ENCODE data around the gene OSBPL5. TPM values are rescaled to one million over a fixed set of nuclear protein-coding genes. Genes with fewer than 3 reads are reported as not detected.

OSBPL5 gene
- polyA plus RNA-seq, 2 of the 4 experiments (the other 2 are of a cell fraction) = 1.6 to 4.6 TPM

DNA sequence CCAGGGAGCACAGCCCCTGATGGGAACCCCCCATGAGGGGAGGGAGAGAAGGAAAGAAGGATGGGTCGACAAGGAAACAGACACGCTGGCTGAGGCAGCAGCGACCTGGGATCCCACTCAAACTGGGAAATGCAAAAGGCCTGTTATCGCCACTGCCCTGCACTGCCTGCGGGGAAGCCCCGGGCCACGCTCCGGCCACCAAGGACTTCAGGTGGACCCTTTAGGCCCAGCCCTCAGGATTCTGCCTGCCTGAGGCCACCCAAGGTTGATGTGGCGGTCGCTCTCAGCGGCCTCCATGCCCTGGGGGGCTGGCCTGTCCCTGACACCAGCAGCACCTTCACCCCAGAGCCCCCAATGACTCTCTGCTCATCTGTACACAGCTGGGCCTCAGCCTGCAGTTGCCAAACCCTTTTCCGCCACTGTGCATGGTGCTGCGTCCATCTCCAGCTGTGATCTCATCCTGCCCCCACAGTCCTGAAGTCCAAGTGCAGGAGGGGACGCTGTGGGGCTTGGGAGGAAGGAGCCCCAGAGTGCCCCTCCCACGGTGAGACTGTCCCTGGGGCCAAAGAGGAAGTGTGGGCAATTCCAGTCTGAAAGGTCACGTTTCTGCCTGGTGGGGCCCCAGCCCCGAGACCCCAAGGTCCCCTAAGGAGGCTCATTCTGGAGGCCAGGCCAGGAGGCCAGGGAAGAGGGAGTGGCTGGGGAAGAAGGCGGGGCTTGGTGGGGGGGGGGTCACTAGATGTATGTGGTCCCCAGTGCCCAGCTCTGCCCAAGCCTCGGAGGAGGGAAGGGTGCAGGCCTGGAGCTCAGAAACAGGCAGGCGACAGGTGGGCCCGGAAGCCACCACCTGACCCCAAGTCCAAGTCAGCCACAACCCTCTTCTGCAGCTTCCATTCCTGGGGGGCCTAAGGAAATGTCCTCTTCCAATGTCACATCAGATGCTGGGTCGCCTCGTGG lies 31.6 kb downstream of the OSBPL5 start:
- FAIRE-seq = no peak
- ChIA-PET POLR2A (no interaction called here), CTCF (interaction anchor here (1.0 kb wide), 1 partner anchor 13 kb away, joined by 3 read pairs; no protein-coding TSS in a partner anchor)
- WGBS (ENCODE audit: missing lambda C conversion rate) = 86% methylated on average over 20 of the region's 23 CpGs
- no peaks in the 10 kb centered on the region for H3K9me3 ChIP-seq
- H3K4me1 ChIP-seq = no peaks in the 10 kb centered on the region
- no peak overlapping the region for H3K27ac ChIP-seq
- no peak overlapping the region for H3K4me3 ChIP-seq
- no peak for ATAC-seq
- no peak for DNase-seq (ENCODE audit: low read depth in 1 of 2, low spot score in 1 of 2)
- no peak for TF ChIP-seq TP53 (CRISPR knock-in tag; IDR thresholded peaks at IDR 0.05)
- TF ChIP-seq, protein P1, sequence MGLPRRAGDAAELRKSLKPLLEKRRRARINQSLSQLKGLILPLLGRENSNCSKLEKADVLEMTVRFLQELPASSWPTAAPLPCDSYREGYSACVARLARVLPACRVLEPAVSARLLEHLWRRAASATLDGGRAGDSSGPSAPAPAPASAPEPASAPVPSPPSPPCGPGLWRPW (IDR thresholded peaks at IDR 0.05) = no peak
- no peak for TF ChIP-seq POLR2A (IDR thresholded peaks at IDR 0.05; ENCODE audit: low read length)
- H3K4me2 ChIP-seq = no peak overlapping the region

DNA sequence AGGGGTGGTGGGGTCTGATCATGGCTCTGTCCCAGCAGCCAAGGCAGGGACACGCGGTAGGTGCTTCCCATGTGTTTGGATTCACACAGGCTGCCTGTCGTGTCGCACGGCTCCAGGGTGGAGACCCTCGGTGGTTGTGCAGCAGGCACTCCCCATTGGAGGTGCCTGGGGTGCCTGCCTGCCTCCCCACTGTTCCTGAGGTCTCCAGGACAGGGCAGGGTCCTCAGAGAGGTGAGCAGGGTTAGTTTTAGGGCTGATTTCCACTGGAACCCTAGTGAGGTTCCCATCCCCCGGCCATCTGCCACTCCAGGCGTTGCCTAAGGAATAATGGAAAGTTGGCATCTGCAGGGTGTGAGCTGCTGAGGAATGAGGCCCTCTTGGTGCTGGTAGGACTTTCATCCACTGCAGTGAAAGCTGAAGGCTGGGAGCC lies 32.3 kb downstream of the OSBPL5 start:
- no peak overlapping the region for H3K4me2 ChIP-seq
- FAIRE-seq = no peak
- ATAC-seq = no peak
- no peaks in the 10 kb centered on the region for H3K4me1 ChIP-seq
- CTCF ChIA-PET = interaction anchor here (1.0 kb wide), 1 partner anchor 13 kb away, joined by 3 read pairs; no protein-coding TSS in a partner anchor
- no peaks in the 10 kb centered on the region for H3K9me3 ChIP-seq
- TF ChIP-seq SMC3 (IDR thresholded peaks at IDR 0.05) (no peak), MAZ (IDR thresholded peaks at IDR 0.05; ENCODE audit: borderline replicate concordance, low read depth, low read length) (no peak)
- TF ChIP-seq, protein P2, sequence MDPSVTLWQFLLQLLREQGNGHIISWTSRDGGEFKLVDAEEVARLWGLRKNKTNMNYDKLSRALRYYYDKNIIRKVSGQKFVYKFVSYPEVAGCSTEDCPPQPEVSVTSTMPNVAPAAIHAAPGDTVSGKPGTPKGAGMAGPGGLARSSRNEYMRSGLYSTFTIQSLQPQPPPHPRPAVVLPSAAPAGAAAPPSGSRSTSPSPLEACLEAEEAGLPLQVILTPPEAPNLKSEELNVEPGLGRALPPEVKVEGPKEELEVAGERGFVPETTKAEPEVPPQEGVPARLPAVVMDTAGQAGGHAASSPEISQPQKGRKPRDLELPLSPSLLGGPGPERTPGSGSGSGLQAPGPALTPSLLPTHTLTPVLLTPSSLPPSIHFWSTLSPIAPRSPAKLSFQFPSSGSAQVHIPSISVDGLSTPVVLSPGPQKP (IDR thresholded peaks at IDR 0.05; ENCODE audit: low read depth, low read length) = no peak
- no peak for DNase-seq (ENCODE audit: low read depth in 1 of 2, low spot score in 1 of 2)
- WGBS (ENCODE audit: missing lambda C conversion rate) = 84% methylated on average over 8 of the region's 8 CpGs
- no peak overlapping the region for H3K27ac ChIP-seq
- H3K4me3 ChIP-seq = no peak overlapping the region
- POLR2A ChIA-PET = no interaction called here

DNA sequence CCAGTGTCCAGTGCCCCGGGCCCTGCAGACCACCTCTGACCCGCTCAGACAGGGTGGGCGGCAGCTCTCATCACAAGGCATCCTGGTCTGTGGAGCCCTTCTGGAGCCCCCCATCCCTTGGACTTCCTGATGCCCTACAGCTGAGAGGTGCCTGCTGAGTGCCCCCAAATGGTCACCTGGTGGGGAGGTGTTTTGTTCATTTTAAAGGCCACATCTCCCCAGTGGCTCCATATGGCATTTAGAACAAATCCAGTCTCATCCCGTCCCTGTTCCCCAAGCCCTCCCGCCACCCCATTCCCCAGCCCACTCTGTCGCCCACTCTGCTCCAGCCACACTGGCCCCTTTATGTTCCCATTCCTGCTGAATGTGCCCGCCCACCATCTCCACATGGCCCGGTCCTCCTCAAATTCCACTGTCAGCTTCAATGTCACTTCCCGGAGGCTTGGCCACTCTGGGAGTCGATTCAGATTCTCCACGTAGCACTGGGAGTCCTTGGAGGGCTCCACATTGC lies 32.8 kb downstream of the OSBPL5 start:
- Histone ChIP-seq H3K4me3 (no peak overlapping the region), H3K4me1 (no peaks in the 10 kb centered on the region), H3K4me2 (no peak overlapping the region), H3K27ac (no peak overlapping the region), H3K9me3 (no peaks in the 10 kb centered on the region)
- no peak for FAIRE-seq
- CTCF ChIA-PET = no interaction called here
- no peak for ATAC-seq
- TF ChIP-seq EHF (CRISPR knock-in tag; IDR thresholded peaks at IDR 0.05) = no peak
- DNase-seq (ENCODE audit: low read depth in 1 of 2, low spot score in 1 of 2) = no peak
- POLR2A ChIA-PET = no interaction called here
- 84% methylated on average over 10 of the region's 11 CpGs for WGBS (ENCODE audit: missing lambda C conversion rate)

- H3K4me1 ChIP-seq = no peaks in the 10 kb centered on the region
- 58% methylated on average over 2 of the region's 2 CpGs for WGBS (ENCODE audit: missing lambda C conversion rate)
- no peaks in the 10 kb centered on the region for H3K9me3 ChIP-seq
- FAIRE-seq (no peak), DNase-seq (ENCODE audit: low read depth in 1 of 2, low spot score in 1 of 2) (no peak), ATAC-seq (no peak)
- ChIA-PET CTCF (no interaction called here), POLR2A (no interaction called here)
- no peak overlapping the region for H3K27ac ChIP-seq
- no peak overlapping the region for H3K4me3 ChIP-seq
- H3K4me2 ChIP-seq = no peak overlapping the region
- TF ChIP-seq HOXA7 (CRISPR knock-in tag; IDR thresholded peaks at IDR 0.05) = no peak
- TF ChIP-seq TFCP2L1 (CRISPR knock-in tag; IDR thresholded peaks at IDR 0.05) = no peak
- no peak for TF ChIP-seq NPAS2 (CRISPR knock-in tag; IDR thresholded peaks at IDR 0.05; ENCODE audit: borderline replicate concordance)
- TF ChIP-seq TP53 (CRISPR knock-in tag; IDR thresholded peaks at IDR 0.05) = no peak
- no peak for TF ChIP-seq RCOR1 (IDR thresholded peaks at IDR 0.05; ENCODE audit: low read depth, low read length)
- no peak for TF ChIP-seq POLR2AphosphoS2 (conservative IDR thresholded peaks at IDR 0.05; ENCODE audit: low read length)
- no peak for TF ChIP-seq MAX (IDR thresholded peaks at IDR 0.05)
- TF ChIP-seq CBX2 (IDR thresholded peaks at IDR 0.05; ENCODE audit: borderline replicate concordance, low read depth) = no peak
- no peak for TF ChIP-seq ZC3H11A (IDR thresholded peaks at IDR 0.05)
- TF ChIP-seq PBX3 (IDR thresholded peaks at IDR 0.05) = no peak
- no peak for TF ChIP-seq RNF2 (IDR thresholded peaks at IDR 0.05; ENCODE audit: borderline replicate concordance, low read depth)
- TF ChIP-seq MYC (IDR thresholded peaks at IDR 0.05; ENCODE audit: borderline replicate concordance, low read length) = no peak
- TF ChIP-seq, protein P3, sequence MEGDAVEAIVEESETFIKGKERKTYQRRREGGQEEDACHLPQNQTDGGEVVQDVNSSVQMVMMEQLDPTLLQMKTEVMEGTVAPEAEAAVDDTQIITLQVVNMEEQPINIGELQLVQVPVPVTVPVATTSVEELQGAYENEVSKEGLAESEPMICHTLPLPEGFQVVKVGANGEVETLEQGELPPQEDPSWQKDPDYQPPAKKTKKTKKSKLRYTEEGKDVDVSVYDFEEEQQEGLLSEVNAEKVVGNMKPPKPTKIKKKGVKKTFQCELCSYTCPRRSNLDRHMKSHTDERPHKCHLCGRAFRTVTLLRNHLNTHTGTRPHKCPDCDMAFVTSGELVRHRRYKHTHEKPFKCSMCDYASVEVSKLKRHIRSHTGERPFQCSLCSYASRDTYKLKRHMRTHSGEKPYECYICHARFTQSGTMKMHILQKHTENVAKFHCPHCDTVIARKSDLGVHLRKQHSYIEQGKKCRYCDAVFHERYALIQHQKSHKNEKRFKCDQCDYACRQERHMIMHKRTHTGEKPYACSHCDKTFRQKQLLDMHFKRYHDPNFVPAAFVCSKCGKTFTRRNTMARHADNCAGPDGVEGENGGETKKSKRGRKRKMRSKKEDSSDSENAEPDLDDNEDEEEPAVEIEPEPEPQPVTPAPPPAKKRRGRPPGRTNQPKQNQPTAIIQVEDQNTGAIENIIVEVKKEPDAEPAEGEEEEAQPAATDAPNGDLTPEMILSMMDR (IDR thresholded peaks at IDR 0.05) = no peak
- no peak for TF ChIP-seq CEBPB (IDR thresholded peaks at IDR 0.05)
- TF ChIP-seq USF2 (IDR thresholded peaks at IDR 0.05) = no peak
- TF ChIP-seq NFE2L2 (conservative IDR thresholded peaks at IDR 0.05; ENCODE audit: low read length) = no peak
Measured at GRCh38 chr11:3131330-3131941, 33.7 kb downstream of the OSBPL5 start.
